Measurements from ENCODE around the gene POLR1E. TPM values are rescaled to one million over a fixed set of nuclear protein-coding genes. Genes with fewer than 3 reads are reported as not detected.

The POLR1E gene
- total RNA-seq, 1 experiment from 2014 or later, result 60.9 TPM

GRCh38 chr9:37504605-37505004, 18.9 kb downstream of the POLR1E start:
- Histone ChIP-seq H3K9ac (ENCODE audit: low read length) (no peak overlapping the region), H4K20me1 (ENCODE audit: insufficient read depth) (no peaks in the 10 kb centered on the region; the same call in 1 of the 2 replicates), H3K27ac (ENCODE audit: low read depth, low read length) (no peak overlapping the region), H3K9me2 (ENCODE audit: insufficient read depth) (no peaks in the 10 kb centered on the region), H3K36me3 (ENCODE audit: control insufficient read depth in 1 of 2, insufficient read depth in 2 of 2, low read length in 2 of 2) (peaks cover 35 to 49% of the 10 kb centered on the region in 2 experiments), H3K79me2 (ENCODE audit: insufficient read depth, low read length) (peaks cover 16% of the 10 kb centered on the region; the same call in 1 of the 2 replicates), H3K27me3 (ENCODE audit: insufficient read depth, low read length) (no peaks in the 10 kb centered on the region), H3K4me3 (replicated peaks in 1 of 2; ENCODE audit: low read depth in 1 of 2, low read length in 2 of 2) (no peak overlapping the region), H3K4me1 (ENCODE audit: control insufficient read depth in 1 of 2, insufficient read depth in 2 of 2, low read length in 2 of 2) (no peaks in the 10 kb centered on the region), H3K4me2 (ENCODE audit: low read length) (no peak overlapping the region), H2AFZ (ENCODE audit: low read depth, low read length, poor library complexity, severe bottlenecking) (no peak overlapping the region), H3K9me3 (ENCODE audit: control insufficient read depth in 1 of 2, insufficient read depth in 1 of 2, low read depth in 1 of 2, low read length in 2 of 2) (no peaks in the 10 kb centered on the region)
- ATAC-seq, result no peak
- ChIA-PET POLR2A (no interaction called here), RAD21 (ENCODE audit: low non-redundant PET in 1 of 2, low total read pairs in 2 of 2, uncharacterized antibody in 2 of 2, unreplicated experiment in 2 of 2) (no interaction called here), CTCF (no interaction called here)
- BruUV-seq (replicated peaks), result no TSS peak
- intact Hi-C loops (cut with micrococcal nuclease), result no loop called here
- DNase-seq (ENCODE audit: low read depth, low spot score), result no peak
- TF ChIP-seq CTCF (IDR thresholded peaks at IDR 0.05 in 2 of 3, conservative IDR thresholded peaks at IDR 0.05 in 1 of 3; ENCODE audit: borderline replicate concordance in 1 of 3, insufficient read depth in 1 of 3, low read depth in 2 of 3, low read length in 2 of 3), result no peak
- TF ChIP-seq, protein P1, sequence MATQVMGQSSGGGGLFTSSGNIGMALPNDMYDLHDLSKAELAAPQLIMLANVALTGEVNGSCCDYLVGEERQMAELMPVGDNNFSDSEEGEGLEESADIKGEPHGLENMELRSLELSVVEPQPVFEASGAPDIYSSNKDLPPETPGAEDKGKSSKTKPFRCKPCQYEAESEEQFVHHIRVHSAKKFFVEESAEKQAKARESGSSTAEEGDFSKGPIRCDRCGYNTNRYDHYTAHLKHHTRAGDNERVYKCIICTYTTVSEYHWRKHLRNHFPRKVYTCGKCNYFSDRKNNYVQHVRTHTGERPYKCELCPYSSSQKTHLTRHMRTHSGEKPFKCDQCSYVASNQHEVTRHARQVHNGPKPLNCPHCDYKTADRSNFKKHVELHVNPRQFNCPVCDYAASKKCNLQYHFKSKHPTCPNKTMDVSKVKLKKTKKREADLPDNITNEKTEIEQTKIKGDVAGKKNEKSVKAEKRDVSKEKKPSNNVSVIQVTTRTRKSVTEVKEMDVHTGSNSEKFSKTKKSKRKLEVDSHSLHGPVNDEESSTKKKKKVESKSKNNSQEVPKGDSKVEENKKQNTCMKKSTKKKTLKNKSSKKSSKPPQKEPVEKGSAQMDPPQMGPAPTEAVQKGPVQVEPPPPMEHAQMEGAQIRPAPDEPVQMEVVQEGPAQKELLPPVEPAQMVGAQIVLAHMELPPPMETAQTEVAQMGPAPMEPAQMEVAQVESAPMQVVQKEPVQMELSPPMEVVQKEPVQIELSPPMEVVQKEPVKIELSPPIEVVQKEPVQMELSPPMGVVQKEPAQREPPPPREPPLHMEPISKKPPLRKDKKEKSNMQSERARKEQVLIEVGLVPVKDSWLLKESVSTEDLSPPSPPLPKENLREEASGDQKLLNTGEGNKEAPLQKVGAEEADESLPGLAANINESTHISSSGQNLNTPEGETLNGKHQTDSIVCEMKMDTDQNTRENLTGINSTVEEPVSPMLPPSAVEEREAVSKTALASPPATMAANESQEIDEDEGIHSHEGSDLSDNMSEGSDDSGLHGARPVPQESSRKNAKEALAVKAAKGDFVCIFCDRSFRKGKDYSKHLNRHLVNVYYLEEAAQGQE (IDR thresholded peaks at IDR 0.05; ENCODE audit: low read depth), result no peak
- no peak for TF ChIP-seq EGR1 (IDR thresholded peaks at IDR 0.05; ENCODE audit: low read depth)
- TF ChIP-seq RAD21 (IDR thresholded peaks at IDR 0.05; ENCODE audit: low read depth), result no peak
- TF ChIP-seq SP1 (IDR thresholded peaks at IDR 0.05; ENCODE audit: low read depth), result no peak
- no peak for TF ChIP-seq POLR2AphosphoS5 (IDR thresholded peaks at IDR 0.05; ENCODE audit: low read depth, low read length)
- no peak for TF ChIP-seq EZH2 (IDR thresholded peaks at IDR 0.05)
- TF ChIP-seq POLR2A (IDR thresholded peaks at IDR 0.05; ENCODE audit: borderline replicate concordance, extremely low read depth, insufficient read depth, insufficient read length), result no peak
- TF ChIP-seq CBX3 (IDR thresholded peaks at IDR 0.05; ENCODE audit: low read depth), result no peak
- TF ChIP-seq SIN3A (IDR thresholded peaks at IDR 0.05; ENCODE audit: low read depth), result no peak
- no peak for TF ChIP-seq TCF7L2 (IDR thresholded peaks at IDR 0.05; ENCODE audit: borderline replicate concordance, extremely low read depth, insufficient read depth, insufficient read length)
- no peak for TF ChIP-seq ZBTB33 (IDR thresholded peaks at IDR 0.05; ENCODE audit: extremely low read depth, insufficient replicate concordance, low read length)
- TF ChIP-seq ZNF274 (IDR thresholded peaks at IDR 0.05; ENCODE audit: low read depth, low read length), result no peak
- TF ChIP-seq ZFX (IDR thresholded peaks at IDR 0.05), result no peak
- no peak for TF ChIP-seq JUND (IDR thresholded peaks at IDR 0.05)
- TF ChIP-seq FOSL1 (IDR thresholded peaks at IDR 0.05; ENCODE audit: low read depth), result no peak
